HG02852 (cell line): ENCODE measurements around the gene RASGEF1B.

Experiments
- ATAC-seq: cut with Tn5 transposase; IDR thresholded peaks from one replicate; pipeline ENCODE4 v1.9.1; 2021; ENCODE audit warnings: mild to moderate bottlenecking, moderate library complexity; ENCODE audit not compliant: unreplicated experiment

The RASGEF1B gene

GRCh38 chr4:81404294-81404693, 67.4 kb downstream of the RASGEF1B start:
- no peak for ATAC-seq

- ATAC-seq = no peak
These were observed 72.2 kb downstream of the RASGEF1B start for GRCh38 chr4:81399306-81400086.

GRCh38 chr4:81398379-81398778, 73.3 kb downstream of the RASGEF1B start:
- ATAC-seq = no peak

GRCh38 chr4:81397635-81398034, 74.1 kb downstream of the RASGEF1B start:
- no peak for ATAC-seq

- no peak for ATAC-seq
These were observed 76.5 kb downstream of the RASGEF1B start for GRCh38 chr4:81395239-81395638.

- no peak for ATAC-seq
These were observed 79.5 kb downstream of the RASGEF1B start for GRCh38 chr4:81392164-81392563.

- no peak for ATAC-seq
These were observed 82.0 kb downstream of the RASGEF1B start for GRCh38 chr4:81389720-81390119.

GRCh38 chr4:81380437-81380836, 91.3 kb downstream of the RASGEF1B start:
- ATAC-seq = no peak

GRCh38 chr4:81378386-81378785, 93.3 kb downstream of the RASGEF1B start:
- no peak for ATAC-seq

GRCh38 chr4:81377191-81377590, 94.5 kb downstream of the RASGEF1B start:
- no peak for ATAC-seq

- ATAC-seq = no peak
These were observed 95.0 kb downstream of the RASGEF1B start for GRCh38 chr4:81376720-81377119.
